GM12873 (cell line): ENCODE data around the gene ZNF436.

Experiments
- CTCF ChIP-seq: IDR thresholded peaks from 2 replicates; pipeline ENCODE4 v1.5.1; 2012; ENCODE audit warnings: low read depth, mild to moderate bottlenecking, moderate library complexity, low read length, control low read depth; ENCODE audit not compliant: insufficient read depth; ENCODE audit errors: missing control alignments

The ZNF436 gene

GRCh38 chr1:23344111-23344986, 25.3 kb downstream of the ZNF436 start, which contains the start of gene HNRNPR:
TSS of gene HNRNPR (minus strand) at chr1:23344284. CDS start at chr1:23341008, 3,276 bp downstream.
- no peak for TF ChIP-seq CTCF

- no peak for TF ChIP-seq CTCF
Measured at GRCh38 chr1:23343221-23344110, 26.2 kb downstream of the ZNF436 start.

- TF ChIP-seq CTCF = no peak
Measured at GRCh38 chr1:23341931-23342692, 27.5 kb downstream of the ZNF436 start.

GRCh38 chr1:23339632-23340031, 30.0 kb downstream of the ZNF436 start:
- TF ChIP-seq CTCF = no peak

- no peak for TF ChIP-seq CTCF
Measured at GRCh38 chr1:23337869-23338268, 31.8 kb downstream of the ZNF436 start.

- no peak for TF ChIP-seq CTCF
Measured at GRCh38 chr1:23331713-23332112, 37.9 kb downstream of the ZNF436 start.
